Adrenal gland (tissue), 5 donors: Measurements from ENCODE around the gene COL4A1.

Source experiments
- POLR2A ChIP-seq, 2 donors: fragments of 450-650 bp; IDR thresholded peaks; one replicate each; pipeline ENCODE4 v1.6.1; 2017; ENCODE audit warnings: antibody characterized with exemption in 2 of 2, mild to moderate bottlenecking in 2 of 2, moderate library complexity in 1 of 2
- TF ChIP-seq, protein P1 (sequence below), 6 experiments: fragments of 450-650 bp in 4 of 6; fragments of 200-600 bp in 2 of 6; sonication (generic) in 1 of 6; IDR thresholded peaks; 1 replicate in 5 of 6; 2 replicates in 1 of 6; pipeline versions ENCODE4 v1.5.1 to v1.8.0; 2016 to 2021; ENCODE audit warnings: antibody characterized with exemption in 6 of 6, mild to moderate bottlenecking in 2 of 6, moderate library complexity in 1 of 6
- donor health status: DM: no; HTN: no; CAD: no.

- no peak for TF ChIP-seq POLR2A (IDR thresholded peaks at IDR 0.05)
- TF ChIP-seq, protein P1, sequence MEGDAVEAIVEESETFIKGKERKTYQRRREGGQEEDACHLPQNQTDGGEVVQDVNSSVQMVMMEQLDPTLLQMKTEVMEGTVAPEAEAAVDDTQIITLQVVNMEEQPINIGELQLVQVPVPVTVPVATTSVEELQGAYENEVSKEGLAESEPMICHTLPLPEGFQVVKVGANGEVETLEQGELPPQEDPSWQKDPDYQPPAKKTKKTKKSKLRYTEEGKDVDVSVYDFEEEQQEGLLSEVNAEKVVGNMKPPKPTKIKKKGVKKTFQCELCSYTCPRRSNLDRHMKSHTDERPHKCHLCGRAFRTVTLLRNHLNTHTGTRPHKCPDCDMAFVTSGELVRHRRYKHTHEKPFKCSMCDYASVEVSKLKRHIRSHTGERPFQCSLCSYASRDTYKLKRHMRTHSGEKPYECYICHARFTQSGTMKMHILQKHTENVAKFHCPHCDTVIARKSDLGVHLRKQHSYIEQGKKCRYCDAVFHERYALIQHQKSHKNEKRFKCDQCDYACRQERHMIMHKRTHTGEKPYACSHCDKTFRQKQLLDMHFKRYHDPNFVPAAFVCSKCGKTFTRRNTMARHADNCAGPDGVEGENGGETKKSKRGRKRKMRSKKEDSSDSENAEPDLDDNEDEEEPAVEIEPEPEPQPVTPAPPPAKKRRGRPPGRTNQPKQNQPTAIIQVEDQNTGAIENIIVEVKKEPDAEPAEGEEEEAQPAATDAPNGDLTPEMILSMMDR (IDR thresholded peaks at IDR 0.05) = no peak
Measured at GRCh38 chr13:110265682-110266430, 41.1 kb downstream of the COL4A1 start.
